Measurements from ENCODE around the gene PAQR7.

GRCh38 chr1:25871086-25871703, 4.3 kb downstream of the PAQR7 start:
- no peak for TF ChIP-seq CTCF (IDR thresholded peaks at IDR 0.05)
- TF ChIP-seq ZFX (IDR thresholded peaks at IDR 0.05; ENCODE audit: borderline replicate concordance): no peak
